CMK (cell line): ENCODE results near the gene TJP2.
"Not testable (repeated sequence)": the region's sequence is repeated elsewhere in the genome, so short reads cannot be mapped to it uniquely, and the experiment has no call there.

Experiments used
- DNase-seq: peaks from one replicate; pipeline ENCODE4 v3.0.0-alpha.2; 2010; ENCODE audit warnings: low read depth

Gene TJP2

GRCh38 chr9:69158471-69158870, 15.6 kb upstream of the TJP2 start:
- no peak for DNase-seq

- not testable (repeated sequence) for DNase-seq
Observed at GRCh38 chr9:69164573-69164972, 9.5 kb upstream of the TJP2 start.

GRCh38 chr9:69165581-69165980, 8.5 kb upstream of the TJP2 start:
- no peak for DNase-seq

GRCh38 chr9:69168709-69169217, 5.3 kb upstream of the TJP2 start:
- DNase-seq = no peak

GRCh38 chr9:69170231-69170630, 3.8 kb upstream of the TJP2 start:
- no peak for DNase-seq

- no peak for DNase-seq
Observed at GRCh38 chr9:69171049-69171448, 3.0 kb upstream of the TJP2 start.

- DNase-seq = no peak
Observed at GRCh38 chr9:69171517-69171916, 2.6 kb upstream of the TJP2 start.

GRCh38 chr9:69172895-69173294, 1.2 kb upstream of the TJP2 start:
- no peak for DNase-seq

GRCh38 chr9:69173497-69173890, 583 bp upstream of the TJP2 start:
- no peak for DNase-seq

GRCh38 chr9:69174616-69175463, 763 bp downstream of the TJP2 start:
- no peak for DNase-seq

- no peak for DNase-seq
Observed at GRCh38 chr9:69175486-69175885, 1.4 kb downstream of the TJP2 start.

- DNase-seq = no peak
Observed at GRCh38 chr9:69176471-69177171, 2.5 kb downstream of the TJP2 start.

- DNase-seq = no peak
Observed at GRCh38 chr9:69178583-69179011, 4.5 kb downstream of the TJP2 start.

GRCh38 chr9:69179037-69179436, 5.0 kb downstream of the TJP2 start:
- no peak for DNase-seq

- DNase-seq = no peak
Observed at GRCh38 chr9:69180200-69180599, 6.1 kb downstream of the TJP2 start.

- peak; percentile 52 for DNase-seq
Observed at GRCh38 chr9:69180670-69181069, 6.6 kb downstream of the TJP2 start.

GRCh38 chr9:69181908-69182353, 7.9 kb downstream of the TJP2 start:
- DNase-seq = no peak

- no peak for DNase-seq
Observed at GRCh38 chr9:69184266-69184665, 10.2 kb downstream of the TJP2 start.

- no peak for DNase-seq
Observed at GRCh38 chr9:69186841-69187611, 12.9 kb downstream of the TJP2 start.

- DNase-seq = peak; percentile 42
Observed at GRCh38 chr9:69188975-69189374, 14.9 kb downstream of the TJP2 start.

GRCh38 chr9:69190086-69190862, 16.2 kb downstream of the TJP2 start:
- DNase-seq = no peak

- DNase-seq = no peak
Observed at GRCh38 chr9:69190863-69191181, 16.7 kb downstream of the TJP2 start.
